Activated B cell treated with CpG ODN at 0.5 μM for 24 hours (primary cell): ENCODE results near the gene DNAJC9. TPM values are rescaled to one million over a fixed set of nuclear protein-coding genes. Genes with fewer than 3 reads are reported as not detected.

Experiments used
- ATAC-seq: fragments of 200-7000 bp; cut with Tn5 transposase; one replicate; pipeline ENCODE4 v1.10.0; 2021; ENCODE audit warnings: low read depth, mild to moderate bottlenecking, moderate library complexity
- CTCF ChIA-PET: fragments of 350-600 bp; sonication (Branson Sonifier 250); formaldehyde crosslinking; loops from one replicate; lab custom pipeline; 2021; ENCODE audit warnings: antibody characterized with exemption; lab: Charles Lee
- POLR2A ChIA-PET: fragments of 350-600 bp; sonication (Branson Sonifier 250); formaldehyde crosslinking; loops from one replicate; lab custom pipeline; 2021; ENCODE audit warnings: antibody characterized with exemption; lab: Charles Lee
- DNase-seq: peaks from one replicate; pipeline ENCODE4 v3.0.0; 2022
- H3K27ac Mint-ChIP-seq: one replicate; pipeline ENCODE4 v1.8.0; 2020; ENCODE audit warnings: mixed read lengths
- H3K27me3 Mint-ChIP-seq: one replicate; pipeline ENCODE4 v1.8.0; 2021; ENCODE audit warnings: mixed read lengths
- H3K36me3 Mint-ChIP-seq: one replicate; pipeline ENCODE4 v1.8.0; 2021; ENCODE audit warnings: low read depth, mixed read lengths
- H3K4me1 Mint-ChIP-seq: one replicate; pipeline ENCODE4 v1.8.0; 2021; ENCODE audit warnings: mixed read lengths
- H3K4me3 Mint-ChIP-seq: one replicate; pipeline ENCODE4 v1.8.0; 2020; ENCODE audit warnings: mild to moderate bottlenecking, mixed read lengths
- H3K9me3 Mint-ChIP-seq: one replicate; pipeline ENCODE4 v1.8.0; 2020; ENCODE audit warnings: mixed read lengths
- intact Hi-C: fragments of 100-400 bp; cut with micrococcal nuclease; formaldehyde crosslinking; loops from one replicate; pipeline ENCODE4 v1.15.1; 2024
- total RNA-seq: library from RNA; stranded (reverse); gene quantifications from 2 replicates; pipeline ENCODE4 v1.2.3, GENCODE V29; 2022
- TF ChIP-seq, protein P1 (sequence below): fragments of 200-600 bp; IDR thresholded peaks from one replicate; pipeline ENCODE4 v1.8.0; 2022; ENCODE audit warnings: antibody characterized with exemption, mild to moderate bottlenecking

DNAJC9 gene
- total RNA-seq, 1 donor from 2014 or later: 22.8 TPM

DNA sequence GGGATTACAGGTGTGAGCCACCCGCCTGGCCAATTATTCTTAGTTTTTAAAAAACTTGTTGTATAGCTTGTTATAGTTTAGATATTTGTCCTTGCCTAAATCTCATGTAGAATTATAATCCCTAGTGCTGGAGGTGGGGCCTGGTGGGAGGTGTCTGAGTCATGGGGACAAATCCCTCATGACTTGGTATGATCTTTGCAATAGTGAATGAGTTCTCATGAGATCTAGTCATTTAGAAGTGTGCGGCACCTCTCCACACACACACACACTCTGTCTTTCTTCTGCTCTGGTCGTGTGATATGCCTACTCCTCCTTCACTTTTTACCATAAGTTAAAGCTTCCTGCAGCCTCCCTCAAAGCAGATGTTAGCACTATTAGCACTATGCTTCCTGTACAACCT, 42.0 kb downstream of the DNAJC9 start:
- Mint-ChIP-seq H3K9me3 (no peaks in the 10 kb centered on the region), H3K27me3 (no peaks in the 10 kb centered on the region), H3K4me1 (no peaks in the 10 kb centered on the region), H3K27ac (no peak overlapping the region), H3K36me3 (peaks cover 30% of the 10 kb centered on the region), H3K4me3 (no peak overlapping the region)
- TF ChIP-seq, protein P1, sequence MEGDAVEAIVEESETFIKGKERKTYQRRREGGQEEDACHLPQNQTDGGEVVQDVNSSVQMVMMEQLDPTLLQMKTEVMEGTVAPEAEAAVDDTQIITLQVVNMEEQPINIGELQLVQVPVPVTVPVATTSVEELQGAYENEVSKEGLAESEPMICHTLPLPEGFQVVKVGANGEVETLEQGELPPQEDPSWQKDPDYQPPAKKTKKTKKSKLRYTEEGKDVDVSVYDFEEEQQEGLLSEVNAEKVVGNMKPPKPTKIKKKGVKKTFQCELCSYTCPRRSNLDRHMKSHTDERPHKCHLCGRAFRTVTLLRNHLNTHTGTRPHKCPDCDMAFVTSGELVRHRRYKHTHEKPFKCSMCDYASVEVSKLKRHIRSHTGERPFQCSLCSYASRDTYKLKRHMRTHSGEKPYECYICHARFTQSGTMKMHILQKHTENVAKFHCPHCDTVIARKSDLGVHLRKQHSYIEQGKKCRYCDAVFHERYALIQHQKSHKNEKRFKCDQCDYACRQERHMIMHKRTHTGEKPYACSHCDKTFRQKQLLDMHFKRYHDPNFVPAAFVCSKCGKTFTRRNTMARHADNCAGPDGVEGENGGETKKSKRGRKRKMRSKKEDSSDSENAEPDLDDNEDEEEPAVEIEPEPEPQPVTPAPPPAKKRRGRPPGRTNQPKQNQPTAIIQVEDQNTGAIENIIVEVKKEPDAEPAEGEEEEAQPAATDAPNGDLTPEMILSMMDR: no peak
- intact Hi-C loops: no loop called here
- POLR2A ChIA-PET: no interaction called here
- CTCF ChIA-PET: no interaction called here
- ATAC-seq: no peak
- DNase-seq: no peak

Other genes with a start within 250 kb of the DNAJC9 start
- gene P4HA1, start 150.4 kb downstream of the DNAJC9 start, total RNA-seq: 19.8 and 20.5 TPM in 2 replicates
- gene NUDT13, start 136.8 kb downstream of the DNAJC9 start, total RNA-seq: 3.5 and 4.6 TPM in 2 replicates
- 31.8 and 35.0 TPM in 2 replicates for gene ECD, start 79.2 kb downstream of the DNAJC9 start, total RNA-seq
- gene FAM149B1, start 79.1 kb downstream of the DNAJC9 start, total RNA-seq: 11.4 and 16.0 TPM in 2 replicates
- 85.9 and 88.5 TPM in 2 replicates for gene MRPS16, start 5.4 kb upstream of the DNAJC9 start, total RNA-seq
- gene CFAP70, start 111.6 kb upstream of the DNAJC9 start, total RNA-seq: 1.2 and 1.7 TPM in 2 replicates
- gene ANXA7, start 166.8 kb upstream of the DNAJC9 start, total RNA-seq: 150 TPM in 2 replicates
- gene MSS51, start 186.3 kb upstream of the DNAJC9 start, total RNA-seq: 4.0 and 5.2 TPM in 2 replicates
- gene PPP3CB, start 248.8 kb upstream of the DNAJC9 start, total RNA-seq: 41.4 and 43.3 TPM in 2 replicates